Natural killer cell (primary cell): ENCODE measurements around the gene NOS1AP. TPM values are rescaled to one million over a fixed set of nuclear protein-coding genes. Genes with fewer than 3 reads are reported as not detected.

Source experiments
- ATAC-seq, 3 donors: fragments of 150-1000 bp in 2 of 3; fragments of 200-7000 bp in 1 of 3; cut with Tn5 transposase; 1 replicate in 1 of 3; 2 replicates in 2 of 3; pipeline ENCODE4 v1.10.0; 2021; ENCODE audit warnings: mild to moderate bottlenecking in 2 of 3, moderate library complexity in 2 of 3
- DNase-seq, 2 donors: peaks; one replicate each; pipeline versions ENCODE4 v3.0.0 to v3.0.0-alpha.2; 2013 to 2021; ENCODE audit warnings: mixed read lengths in 1 of 2
- H3K27ac ChIP-seq: one replicate; pipeline ENCODE4 v1.5.1; 2013; ENCODE audit warnings: mild to moderate bottlenecking, low read length
- H3K27me3 ChIP-seq: one replicate; pipeline ENCODE4 v1.6.1; 2013; ENCODE audit warnings: low read length; ENCODE audit not compliant: control insufficient read depth, insufficient read depth
- H3K36me3 ChIP-seq: one replicate; pipeline ENCODE4 v1.6.1; 2013; ENCODE audit warnings: low read length; ENCODE audit not compliant: control insufficient read depth, insufficient read depth
- H3K4me1 ChIP-seq: one replicate; pipeline ENCODE4 v1.6.1; 2013; ENCODE audit warnings: low read length; ENCODE audit not compliant: control insufficient read depth, insufficient read depth
- H3K4me3 ChIP-seq: one replicate; pipeline ENCODE4 v1.5.1; 2013; ENCODE audit warnings: low read length
- H3K9me3 ChIP-seq: one replicate; pipeline ENCODE4 v1.6.1; 2013; ENCODE audit warnings: low read length; ENCODE audit not compliant: control insufficient read depth, insufficient read depth
- H3K27ac Mint-ChIP-seq, 2 donors: one replicate each; pipeline ENCODE4 v1.8.0; 2022; ENCODE audit warnings: mild to moderate bottlenecking in 2 of 2, mixed read lengths in 2 of 2, moderate library complexity in 1 of 2
- H3K27me3 Mint-ChIP-seq, 2 donors: one replicate each; pipeline ENCODE4 v1.8.0; 2022; ENCODE audit warnings: low read depth in 2 of 2, mixed read lengths in 2 of 2
- H3K36me3 Mint-ChIP-seq: one replicate; pipeline ENCODE4 v1.8.0; 2022; ENCODE audit warnings: mixed read lengths
- H3K4me1 Mint-ChIP-seq, 2 donors: one replicate each; pipeline ENCODE4 v1.8.0; 2022; ENCODE audit warnings: mixed read lengths in 2 of 2
- H3K4me3 Mint-ChIP-seq: one replicate; pipeline ENCODE4 v1.8.0; 2022; ENCODE audit warnings: mild to moderate bottlenecking, moderate library complexity, mixed read lengths
- H3K9me3 Mint-ChIP-seq, 2 donors: one replicate each; pipeline ENCODE4 v1.8.0; 2022; ENCODE audit warnings: mixed read lengths in 2 of 2
- CTCF ChIP-seq: fragments of 200-600 bp; IDR thresholded peaks from one replicate; pipeline ENCODE4 v1.8.0; 2022; ENCODE audit warnings: antibody characterized with exemption
- WGBS: methylation state at CpG from one replicate; pipeline ENCODE4 v1.1.7; 2013; ENCODE audit warnings: missing lambda C conversion rate; ENCODE audit not compliant: insufficient coverage; 5-methylcytosine and 5-hydroxymethylcytosine counted together
- intact Hi-C: fragments of 100-400 bp; cut with micrococcal nuclease; formaldehyde crosslinking; loops from one replicate; pipeline ENCODE4 v1.14.2; 2022
- total RNA-seq, 4 donors: library from RNA; stranded (reverse); fragments of 120-200 nt in 1 of 4; gene quantifications; one replicate each; pipeline versions ENCODE4 v1.2.3 to v1.2.4, GENCODE V29; 2013 to 2022

Gene NOS1AP
- total RNA-seq, 3 donors from 2014 or later (not counting 1 experiment from before 2014, with no cell fraction given): 0.09 to 0.20 TPM; not detected in 1

GRCh38 chr1:162083273-162083672 is 13.8 kb downstream of the NOS1AP start:
- no peaks in the 10 kb centered on the region for H3K4me1 Mint-ChIP-seq
- H3K27me3 Mint-ChIP-seq: peaks cover 9 to 12% of the 10 kb centered on the region in 2 donors
- Histone ChIP-seq H3K9me3 (no peaks in the 10 kb centered on the region), H3K27me3 (no peaks in the 10 kb centered on the region), H3K4me1 (no peaks in the 10 kb centered on the region), H3K4me3 (no peak overlapping the region), H3K36me3 (no peaks in the 10 kb centered on the region), H3K27ac (no peak overlapping the region)
- no peak for TF ChIP-seq CTCF
- no peak overlapping the region for H3K4me3 Mint-ChIP-seq
- no peak overlapping the region for H3K27ac Mint-ChIP-seq
- H3K36me3 Mint-ChIP-seq: no peaks in the 10 kb centered on the region
- no peaks in the 10 kb centered on the region for H3K9me3 Mint-ChIP-seq
- WGBS: 92% methylated on average over 1 of the region's 2 CpGs
- ATAC-seq: no peak
- intact Hi-C loops: no loop called here
- no peak for DNase-seq

- no peaks in the 10 kb centered on the region for H3K4me1 ChIP-seq
- H3K9me3 ChIP-seq: no peaks in the 10 kb centered on the region
- Mint-ChIP-seq H3K27me3 (peaks cover 12 to 16% of the 10 kb centered on the region in 2 donors), H3K27ac (no peak overlapping the region), H3K4me3 (no peak overlapping the region), H3K36me3 (no peaks in the 10 kb centered on the region), H3K4me1 (no peaks in the 10 kb centered on the region), H3K9me3 (no peaks in the 10 kb centered on the region)
- no peaks in the 10 kb centered on the region for H3K27me3 ChIP-seq
- intact Hi-C loops: no loop called here
- no peaks in the 10 kb centered on the region for H3K36me3 ChIP-seq
- ATAC-seq: no peak
- no peak for DNase-seq
- 98% methylated on average over 3 of the region's 3 CpGs for WGBS
- H3K27ac ChIP-seq: no peak overlapping the region
- TF ChIP-seq CTCF: no peak
- no peak overlapping the region for H3K4me3 ChIP-seq
These were observed 16.5 kb downstream of the NOS1AP start for GRCh38 chr1:162085991-162086390.

GRCh38 chr1:162087111-162087510 is 17.6 kb downstream of the NOS1AP start:
- Mint-ChIP-seq H3K9me3 (no peaks in the 10 kb centered on the region), H3K27me3 (peaks cover 22 to 23% of the 10 kb centered on the region in 2 donors), H3K4me1 (no peaks in the 10 kb centered on the region), H3K27ac (no peak overlapping the region), H3K36me3 (no peaks in the 10 kb centered on the region), H3K4me3 (no peak overlapping the region)
- TF ChIP-seq CTCF: no peak
- no peaks in the 10 kb centered on the region for H3K4me1 ChIP-seq
- H3K36me3 ChIP-seq: no peaks in the 10 kb centered on the region
- intact Hi-C loops: no loop called here
- ATAC-seq (no peak), DNase-seq (no peak)
- peaks cover under 1% of the 10 kb centered on the region for H3K27me3 ChIP-seq
- no peaks in the 10 kb centered on the region for H3K9me3 ChIP-seq
- WGBS: 75% methylated on average over 1 of the region's 1 CpG
- no peak overlapping the region for H3K4me3 ChIP-seq
- H3K27ac ChIP-seq: no peak overlapping the region

- H3K9me3 ChIP-seq: no peaks in the 10 kb centered on the region
- no peak overlapping the region for H3K4me3 ChIP-seq
These were observed 18.1 kb downstream of the NOS1AP start for GRCh38 chr1:162087574-162087973.

More at GRCh38 chr1:162087574-162087973, 18.1 kb downstream of the NOS1AP start:
- no peak for ATAC-seq
- no peaks in the 10 kb centered on the region for H3K4me1 ChIP-seq
- H3K27ac ChIP-seq: no peak overlapping the region
- H3K4me1 Mint-ChIP-seq: no peaks in the 10 kb centered on the region
- intact Hi-C loops: no loop called here
- 83% methylated on average over 1 of the region's 1 CpG for WGBS
- H3K36me3 Mint-ChIP-seq: no peaks in the 10 kb centered on the region
- H3K36me3 ChIP-seq: no peaks in the 10 kb centered on the region
- TF ChIP-seq CTCF: no peak
- peaks cover 2% of the 10 kb centered on the region for H3K27me3 ChIP-seq
- no peaks in the 10 kb centered on the region for H3K9me3 Mint-ChIP-seq
- H3K27me3 Mint-ChIP-seq: peaks cover 23% of the 10 kb centered on the region in 2 donors
- H3K27ac Mint-ChIP-seq: no peak overlapping the region
- H3K4me3 Mint-ChIP-seq: no peak overlapping the region
- DNase-seq: no peak
